GM23338 (cell line): ENCODE data around the gene RGP1. TPM values are rescaled to one million over a fixed set of nuclear protein-coding genes. Genes with fewer than 3 reads are reported as not detected.

Source experiments
- ATAC-seq: fragments of 200-7000 bp; cut with Tn5 transposase; 3 replicates; pipeline ENCODE4 v1.9.1; 2020
- DNase-seq: peaks from one replicate; pipeline ENCODE4 v3.0.0-alpha.2; 2015; ENCODE audit warnings: low spot score
- H2AFZ ChIP-seq: fragments of 200-600 bp; sonication (generic); 2 replicates; pipeline ENCODE4 v1.8.0; 2016; ENCODE audit warnings: antibody characterized with exemption, mild to moderate bottlenecking, moderate library complexity
- H3F3A ChIP-seq: fragments of 200-600 bp; sonication (generic); replicated peaks from 2 replicates; pipeline ENCODE4 v1.8.0; 2017; ENCODE audit warnings: antibody characterized with exemption, mixed run types, low read depth
- H3K27ac ChIP-seq: fragments of 200-600 bp; sonication (generic); 2 replicates; pipeline ENCODE4 v1.6.1; 2016; ENCODE audit warnings: low read depth
- H3K27me3 ChIP-seq: fragments of 200-600 bp; sonication (generic); 2 replicates; pipeline ENCODE4 v1.8.0; 2016; ENCODE audit warnings: mild to moderate bottlenecking, mixed run types, moderate library complexity; ENCODE audit not compliant: insufficient read depth
- H3K36me3 ChIP-seq: fragments of 200-600 bp; sonication (generic); 2 replicates; pipeline ENCODE4 v1.8.0; 2016; ENCODE audit warnings: mild to moderate bottlenecking; ENCODE audit not compliant: insufficient read depth
- H3K4me1 ChIP-seq: fragments of 200-600 bp; sonication (generic); 2 replicates; pipeline ENCODE4 v1.8.0; 2016; ENCODE audit warnings: mild to moderate bottlenecking, moderate library complexity; ENCODE audit not compliant: insufficient read depth
- H3K4me2 ChIP-seq: fragments of 200-600 bp; sonication (generic); 2 replicates; pipeline ENCODE4 v1.7.1; 2017; ENCODE audit warnings: mixed run types
- H3K4me3 ChIP-seq: fragments of 200-600 bp; sonication (generic); 2 replicates; pipeline ENCODE4 v1.6.1; 2016; ENCODE audit warnings: mixed run types
- H3K79me2 ChIP-seq: fragments of 200-600 bp; sonication (generic); replicated peaks from 2 replicates; pipeline ENCODE4 v1.8.0; 2017; ENCODE audit warnings: mild to moderate bottlenecking; ENCODE audit not compliant: insufficient read depth
- H3K9me2 ChIP-seq: fragments of 200-600 bp; sonication (generic); 2 replicates; pipeline ENCODE4 v1.8.0; 2017; ENCODE audit not compliant: insufficient read depth
- H4K20me1 ChIP-seq: fragments of 200-600 bp; sonication (generic); replicated peaks from 2 replicates; pipeline ENCODE4 v1.8.0; 2017; ENCODE audit warnings: mild to moderate bottlenecking; ENCODE audit not compliant: insufficient read depth
- H3K27ac Mint-ChIP-seq: 2 replicates; pipeline ENCODE4 v1.8.0; 2020; ENCODE audit warnings: inconsistent platforms, mild to moderate bottlenecking, moderate library complexity, mixed read lengths
- H3K27me3 Mint-ChIP-seq: 3 replicates; pipeline ENCODE4 v1.8.0; 2022; ENCODE audit warnings: low read depth, mild to moderate bottlenecking, moderate library complexity, mixed read lengths, inconsistent platforms; ENCODE audit not compliant: insufficient read depth, poor library complexity
- H3K36me3 Mint-ChIP-seq: 3 replicates; pipeline ENCODE4 v1.8.0; 2021; ENCODE audit warnings: low read depth, mild to moderate bottlenecking, inconsistent platforms, moderate library complexity, mixed read lengths
- H3K4me1 Mint-ChIP-seq: 3 replicates; pipeline ENCODE4 v1.8.0; 2020; ENCODE audit warnings: mild to moderate bottlenecking, inconsistent platforms, mixed read lengths
- H3K4me3 Mint-ChIP-seq: 3 replicates; pipeline ENCODE4 v1.8.0; 2021; ENCODE audit warnings: moderate library complexity, mild to moderate bottlenecking, inconsistent platforms, mixed read lengths
- H3K9me3 Mint-ChIP-seq: 3 replicates; pipeline ENCODE4 v1.8.0; 2020; ENCODE audit warnings: moderate library complexity, mild to moderate bottlenecking, inconsistent platforms, mixed read lengths
- CREB1 ChIP-seq: fragments of 250-450 bp; sonication (Bioruptor Pico); IDR thresholded peaks from 2 replicates; pipeline ENCODE4 v1.5.0; 2020; ENCODE audit warnings: low read depth, mild to moderate bottlenecking, moderate library complexity
- ETS1 ChIP-seq: IDR thresholded peaks from 2 replicates; pipeline ENCODE4 v1.6.1; 2016; ENCODE audit warnings: antibody characterized with exemption
- EZH2 ChIP-seq: fragments of 200-600 bp; sonication (generic); IDR thresholded peaks from one replicate; pipeline ENCODE4 v1.8.0; 2017; ENCODE audit warnings: antibody characterized with exemption, mild to moderate bottlenecking, low read depth; ENCODE audit not compliant: unreplicated experiment
- NANOG ChIP-seq: IDR thresholded peaks from 2 replicates; pipeline ENCODE4 v1.6.1; 2016; ENCODE audit warnings: antibody characterized with exemption, borderline replicate concordance
- POLR2AphosphoS5 ChIP-seq: IDR thresholded peaks from 2 replicates; pipeline ENCODE4 v1.6.1; 2016; ENCODE audit warnings: antibody characterized with exemption, low read depth
- STAT1 ChIP-seq: IDR thresholded peaks from one replicate; pipeline ENCODE4 v1.6.1; 2016; ENCODE audit warnings: antibody characterized with exemption; ENCODE audit not compliant: unreplicated experiment
- ZNF331 ChIP-seq: fragments of 250-450 bp; sonication (Bioruptor Pico); IDR thresholded peaks from 2 replicates; pipeline ENCODE4 v1.5.0; 2020; ENCODE audit warnings: low read depth, mild to moderate bottlenecking, moderate library complexity
- polyA plus RNA-seq: library from polyadenylated mRNA; unstranded; fragments of >200 nt; fragmentation: Nextera tagmentation; extraction: Ambion mirVana; gene quantifications from 2 replicates; pipeline ENCODE4 v1.2.1, GENCODE V29; 2016
- total RNA-seq: library from RNA; depleted of rRNA; stranded (reverse); fragments of >200 nt; shearing (Covaris generic); gene quantifications from 2 replicates; pipeline ENCODE4 v1.2.3, GENCODE V29; 2014

Gene RGP1
- total and polyA plus RNA-seq, 2 experiments from 2014 or later = 2.8 to 16.0 TPM

- no peaks in the 10 kb centered on the region for H3K27me3 ChIP-seq
- TF ChIP-seq ZNF331 (CRISPR knock-in tag) = no peak
- TF ChIP-seq ETS1 = 0 out of 2 replicates have a peak, but pooled peaks have one; percentile 6
- Mint-ChIP-seq H3K9me3 (no peaks in the 10 kb centered on the region; the same call in 1 of the 3 replicates), H3K4me1 (peaks cover 36% of the 10 kb centered on the region), H3K4me3 (peak overlapping the region; percentile 94), H3K36me3 (peaks cover 33% of the 10 kb centered on the region), H3K27ac (peak overlapping the region; percentile 98), H3K27me3 (peaks cover 6% of the 10 kb centered on the region)
- H3F3A ChIP-seq = peaks cover 18% of the 10 kb centered on the region; the same call in 1 of the 2 replicates
- H3K79me2 ChIP-seq = peaks cover 48% of the 10 kb centered on the region
- ATAC-seq (peak; percentile 78), DNase-seq (peak; percentile 85)
- H3K36me3 ChIP-seq = no peaks in the 10 kb centered on the region
- H4K20me1 ChIP-seq = peaks cover 3% of the 10 kb centered on the region; the same call in 1 of the 2 replicates
- H3K9me2 ChIP-seq = no peaks in the 10 kb centered on the region
- H3K4me3 ChIP-seq = peak overlapping the region; percentile 98
- peaks cover 18% of the 10 kb centered on the region for H3K4me1 ChIP-seq
- H3K27ac ChIP-seq = peak overlapping the region; percentile 99
- H2AFZ ChIP-seq = peak overlapping the region; percentile 95
- peak overlapping the region; percentile 89 for H3K4me2 ChIP-seq
Observed at GRCh38 chr9:35757226-35757891, 8.3 kb downstream of the RGP1 start.

GRCh38 chr9:35757892-35758275 lies 8.8 kb downstream of the RGP1 start:
- Histone ChIP-seq H3K4me3 (peak overlapping the region; percentile 98), H2AFZ (no peak overlapping the region), H3K79me2 (peaks cover 49% of the 10 kb centered on the region), H3F3A (peaks cover 18% of the 10 kb centered on the region; the same call in 1 of the 2 replicates), H3K9me2 (no peaks in the 10 kb centered on the region), H3K36me3 (no peaks in the 10 kb centered on the region), H3K27me3 (no peaks in the 10 kb centered on the region), H3K27ac (peak overlapping the region; percentile 99), H3K4me2 (peak overlapping the region; percentile 89), H4K20me1 (peaks cover 3% of the 10 kb centered on the region; the same call in 1 of the 2 replicates), H3K4me1 (peaks cover 18% of the 10 kb centered on the region)
- H3K27ac Mint-ChIP-seq = 0 out of 2 replicates have a peak overlapping the region, but pooled peaks have one; percentile 20
- peaks cover 28% of the 10 kb centered on the region for H3K36me3 Mint-ChIP-seq
- peaks cover 41% of the 10 kb centered on the region for H3K4me1 Mint-ChIP-seq
- no peak for ATAC-seq
- no peak for DNase-seq
- TF ChIP-seq ETS1 = no peak
- no peak for TF ChIP-seq NANOG
- no peak for TF ChIP-seq CREB1
- TF ChIP-seq STAT1 = no peak
- no peak for TF ChIP-seq ZNF331 (CRISPR knock-in tag)
- TF ChIP-seq POLR2AphosphoS5 = no peak
- no peak for TF ChIP-seq EZH2
- no peaks in the 10 kb centered on the region; the same call in 1 of the 3 replicates for H3K9me3 Mint-ChIP-seq
- peak overlapping the region; percentile 94 for H3K4me3 Mint-ChIP-seq
- H3K27me3 Mint-ChIP-seq = peaks cover 6% of the 10 kb centered on the region
